Measurements from ENCODE around the gene SPOCK1.

SPOCK1 gene

DNA sequence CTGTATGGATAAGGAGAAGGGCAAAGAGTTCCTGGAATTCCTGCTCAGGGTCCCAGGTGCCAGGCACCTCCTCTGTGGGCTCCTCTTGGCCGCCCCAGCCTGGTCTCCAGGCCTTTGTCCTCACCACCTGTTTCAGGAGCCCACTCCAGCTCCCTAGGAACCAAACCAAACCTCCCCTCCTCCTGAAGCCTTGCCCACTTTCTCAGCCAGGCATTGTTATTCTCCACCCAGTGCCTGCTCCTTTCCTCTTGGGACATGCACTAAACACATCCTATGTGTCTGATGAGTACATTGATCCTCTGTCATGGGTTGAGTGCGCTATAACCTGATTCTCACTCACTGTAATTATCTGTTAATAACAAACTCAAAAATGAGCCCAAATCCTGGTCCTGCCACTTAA lies 189.8 kb downstream of the SPOCK1 start:
- Mint-ChIP-seq H3K27me3 (no peaks in the 10 kb centered on the region), H3K27ac (no peak overlapping the region), H3K4me3 (no peak overlapping the region), H3K9me3 (no peaks in the 10 kb centered on the region), H3K36me3 (no peaks in the 10 kb centered on the region), H3K4me1 (no peaks in the 10 kb centered on the region)
- no peak for ATAC-seq

DNA sequence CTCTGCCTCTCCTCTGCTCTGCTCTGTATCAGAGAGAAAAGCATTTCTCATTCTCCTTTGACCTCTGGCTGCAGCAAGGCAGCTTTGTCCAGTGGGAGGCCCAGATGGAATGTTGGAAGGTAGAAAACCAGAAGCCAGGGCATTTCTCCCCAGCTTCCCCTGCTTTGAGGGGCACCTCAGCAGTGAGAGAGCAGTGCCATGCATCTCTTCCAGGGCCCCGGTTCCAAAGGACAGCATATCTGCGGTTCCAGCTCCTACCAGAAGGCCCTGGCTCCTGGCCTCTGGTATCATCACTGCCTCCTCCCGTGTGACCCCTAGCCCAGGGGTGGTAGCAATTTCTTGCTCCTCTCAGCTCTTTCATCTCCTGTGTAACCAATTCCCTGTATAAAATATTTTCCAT lies 190.8 kb downstream of the SPOCK1 start:
- no peak overlapping the region for H3K27ac Mint-ChIP-seq
- no peaks in the 10 kb centered on the region for H3K36me3 Mint-ChIP-seq
- H3K4me3 Mint-ChIP-seq = no peak overlapping the region
- no peaks in the 10 kb centered on the region for H3K27me3 Mint-ChIP-seq
- H3K9me3 Mint-ChIP-seq = no peaks in the 10 kb centered on the region
- no peak for ATAC-seq
- H3K4me1 Mint-ChIP-seq = no peaks in the 10 kb centered on the region

DNA sequence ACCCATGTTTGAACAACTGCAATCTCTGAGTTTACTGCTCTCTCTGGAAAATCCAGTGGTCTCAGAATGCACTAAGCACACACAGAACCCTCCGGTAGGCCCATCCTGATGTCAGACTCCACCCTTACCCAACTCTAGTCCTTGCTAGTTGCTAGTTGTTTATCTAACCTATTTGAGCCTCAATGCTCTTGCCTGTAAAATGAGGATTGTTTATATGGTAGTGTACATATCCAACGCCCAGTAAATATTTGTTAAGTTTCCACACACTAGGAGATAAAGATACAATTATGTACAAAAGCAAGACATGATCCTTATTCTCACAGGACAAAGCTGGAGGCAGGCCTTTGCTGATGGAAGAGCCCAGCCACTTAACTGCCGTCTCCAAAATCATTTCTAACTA lies 192.2 kb downstream of the SPOCK1 start:
- no peak overlapping the region for H3K4me3 Mint-ChIP-seq
- no peaks in the 10 kb centered on the region for H3K36me3 Mint-ChIP-seq
- H3K4me1 Mint-ChIP-seq = no peaks in the 10 kb centered on the region
- H3K27ac Mint-ChIP-seq = no peak overlapping the region
- no peaks in the 10 kb centered on the region for H3K27me3 Mint-ChIP-seq
- no peaks in the 10 kb centered on the region for H3K9me3 Mint-ChIP-seq
- ATAC-seq = no peak

DNA sequence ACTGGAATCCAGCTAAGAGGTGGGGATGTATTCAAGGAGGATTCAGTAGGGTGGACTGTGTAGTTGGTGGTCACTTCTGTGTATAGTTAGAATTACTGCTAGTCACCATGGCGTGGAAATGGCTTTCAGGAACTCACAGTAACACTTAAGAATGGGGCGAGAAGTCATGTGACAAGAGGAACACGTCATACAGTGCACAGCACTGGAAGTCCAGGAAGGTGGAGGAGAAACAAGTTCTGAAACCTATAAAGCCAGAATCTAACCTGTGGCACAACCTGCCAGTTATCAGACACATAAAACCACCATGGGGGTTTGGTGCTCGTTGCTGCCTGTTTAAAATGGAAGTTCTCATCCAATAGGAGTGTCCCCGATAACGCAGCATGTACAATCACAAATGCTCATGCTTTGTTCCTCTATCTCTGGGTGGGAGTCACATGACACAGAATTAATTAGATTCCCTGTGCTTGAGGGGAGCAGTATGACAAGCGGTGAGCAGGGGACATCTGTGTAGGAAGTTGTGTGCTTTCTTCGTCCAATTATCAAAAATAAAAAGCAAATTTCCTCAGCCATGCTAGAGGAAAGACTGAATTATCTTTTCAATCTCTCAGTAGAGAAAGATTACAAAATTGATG lies 193.0 kb downstream of the SPOCK1 start:
- Mint-ChIP-seq H3K27ac (no peak overlapping the region), H3K9me3 (no peaks in the 10 kb centered on the region), H3K27me3 (no peaks in the 10 kb centered on the region), H3K36me3 (no peaks in the 10 kb centered on the region), H3K4me1 (no peaks in the 10 kb centered on the region), H3K4me3 (no peak overlapping the region)
- no peak for ATAC-seq

DNA sequence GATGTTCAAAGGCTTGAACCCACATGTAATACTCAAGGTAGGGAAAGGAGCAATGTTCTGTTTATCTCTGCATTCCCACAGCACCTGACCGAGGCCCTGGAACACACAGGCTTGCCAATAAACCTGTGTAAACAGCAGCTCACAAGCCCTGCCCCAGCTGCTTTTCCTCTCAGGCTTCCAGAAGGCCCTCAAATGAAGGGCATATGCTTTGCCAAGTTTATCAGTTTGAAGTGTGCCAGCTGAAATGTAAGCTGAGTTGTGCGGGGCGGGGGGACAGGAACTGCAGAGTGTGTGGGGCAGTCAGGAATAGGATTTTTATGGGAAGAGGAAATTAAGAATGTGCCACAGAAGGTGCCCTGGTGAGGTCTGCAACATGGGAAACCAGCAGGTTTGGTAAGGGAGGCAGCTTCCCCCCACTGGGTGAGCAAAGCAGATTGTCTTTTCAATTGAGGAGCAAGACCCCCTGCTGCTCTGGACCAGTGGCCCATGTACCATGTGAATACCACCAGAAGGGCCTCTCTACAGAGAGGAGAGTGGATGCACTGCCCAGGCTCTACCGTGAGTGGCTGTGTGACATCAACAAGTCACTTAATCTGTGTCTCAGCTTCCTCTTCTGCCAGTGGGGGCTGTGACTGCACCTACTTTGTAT lies 194.8 kb downstream of the SPOCK1 start:
- Mint-ChIP-seq H3K27ac (no peak overlapping the region), H3K9me3 (no peaks in the 10 kb centered on the region), H3K4me1 (no peaks in the 10 kb centered on the region), H3K4me3 (no peak overlapping the region), H3K27me3 (peaks cover 8% of the 10 kb centered on the region), H3K36me3 (no peaks in the 10 kb centered on the region)
- ATAC-seq = no peak

DNA sequence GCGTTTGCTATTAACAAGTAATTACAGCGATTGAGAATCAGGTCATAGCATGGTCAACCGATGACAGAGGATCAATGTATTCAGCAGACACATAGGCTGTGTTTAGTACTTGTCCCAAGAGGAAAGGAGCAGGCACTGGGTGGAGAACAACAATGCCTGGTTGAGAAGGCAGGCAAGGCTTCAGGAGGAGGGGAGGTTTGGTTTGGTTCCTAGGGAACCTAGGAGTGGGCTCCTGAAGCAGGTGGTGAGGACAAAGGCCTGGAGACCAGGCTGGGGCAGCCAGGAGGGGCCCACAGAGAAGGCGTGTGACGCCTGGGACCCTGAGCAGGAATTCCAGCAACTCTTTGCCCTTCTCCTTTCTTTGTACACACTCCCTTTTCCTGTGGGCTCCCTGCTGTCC lies 195.6 kb downstream of the SPOCK1 start:
- no peak overlapping the region for H3K27ac Mint-ChIP-seq
- H3K27me3 Mint-ChIP-seq = peaks cover 8% of the 10 kb centered on the region
- no peaks in the 10 kb centered on the region for H3K4me1 Mint-ChIP-seq
- H3K4me3 Mint-ChIP-seq = no peak overlapping the region
- ATAC-seq = no peak
- no peaks in the 10 kb centered on the region for H3K9me3 Mint-ChIP-seq
- no peaks in the 10 kb centered on the region for H3K36me3 Mint-ChIP-seq

DNA sequence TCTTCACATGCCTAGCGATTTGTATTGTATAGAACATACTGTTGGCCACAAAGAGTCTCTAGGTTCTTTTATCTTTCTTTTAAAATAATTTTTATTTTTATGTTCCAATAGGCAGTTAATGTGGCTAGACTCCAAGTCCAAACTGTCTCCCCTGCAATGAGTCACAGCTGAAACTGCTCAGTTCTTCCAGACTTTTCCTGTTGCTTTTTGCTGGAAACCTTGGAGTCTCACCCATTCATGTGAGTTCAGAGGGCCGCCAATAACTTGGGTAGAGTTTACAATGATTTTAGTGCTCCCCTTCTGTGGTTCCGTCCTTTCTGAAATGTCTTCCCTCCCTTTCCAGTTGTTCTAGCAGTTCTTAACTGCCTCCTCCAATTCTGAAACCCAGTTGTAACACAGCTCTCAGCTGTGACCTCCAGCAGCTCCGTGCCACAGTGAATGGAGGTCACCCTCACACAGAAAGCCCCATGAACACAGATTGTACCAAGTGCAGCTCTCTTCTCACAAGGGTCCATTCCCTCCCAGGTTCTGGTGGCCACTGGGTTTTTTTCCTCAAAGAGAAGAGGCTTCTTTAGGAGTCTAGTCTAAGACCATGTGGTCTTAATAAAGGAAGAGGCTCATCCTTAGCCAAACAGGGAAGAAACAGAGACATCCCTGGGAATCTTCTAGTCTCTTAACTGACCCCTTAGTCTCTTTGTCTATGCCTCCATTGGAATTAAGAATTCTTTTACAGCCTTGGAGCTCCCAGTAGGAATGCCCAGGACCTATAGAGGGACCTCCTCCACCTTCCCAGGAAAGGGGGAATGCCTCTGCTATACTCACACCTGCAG lies 198.5 kb downstream of the SPOCK1 start:
- Mint-ChIP-seq H3K9me3 (no peaks in the 10 kb centered on the region), H3K27ac (no peak overlapping the region), H3K27me3 (peaks cover 8% of the 10 kb centered on the region), H3K4me3 (no peak overlapping the region), H3K36me3 (no peaks in the 10 kb centered on the region), H3K4me1 (no peaks in the 10 kb centered on the region)
- peak; percentile 31 for ATAC-seq

DNA sequence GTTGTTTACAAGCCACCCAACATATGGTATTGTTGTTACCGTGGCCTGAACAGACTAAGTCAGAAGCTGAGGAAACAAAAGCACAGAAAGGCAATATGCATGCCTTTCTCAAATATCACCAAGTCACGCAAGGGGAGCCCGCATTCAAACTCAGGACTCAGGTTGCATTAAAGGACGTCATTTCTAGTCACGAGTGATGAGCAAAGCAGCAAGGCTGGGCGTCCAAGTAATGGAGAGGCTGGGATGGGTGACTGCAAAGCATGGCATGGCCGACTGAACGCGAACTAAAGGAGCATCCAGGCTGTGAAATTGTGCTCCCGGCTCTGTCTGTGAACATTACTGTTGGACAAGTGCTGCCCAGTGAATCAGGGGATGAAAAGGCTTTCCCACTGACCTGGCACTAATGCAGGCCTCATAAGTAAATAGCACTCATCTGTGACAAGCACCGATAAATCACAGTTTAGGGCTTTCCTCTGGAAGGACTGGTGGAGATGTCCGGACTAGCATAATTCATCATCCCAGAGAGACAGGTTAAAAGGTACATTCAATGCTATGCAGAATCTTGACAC lies 202.8 kb downstream of the SPOCK1 start:
- Mint-ChIP-seq H3K36me3 (no peaks in the 10 kb centered on the region), H3K4me3 (no peak overlapping the region), H3K27ac (no peak overlapping the region), H3K4me1 (no peaks in the 10 kb centered on the region), H3K27me3 (peaks cover 8% of the 10 kb centered on the region), H3K9me3 (peaks cover 6% of the 10 kb centered on the region)
- ATAC-seq = no peak

DNA sequence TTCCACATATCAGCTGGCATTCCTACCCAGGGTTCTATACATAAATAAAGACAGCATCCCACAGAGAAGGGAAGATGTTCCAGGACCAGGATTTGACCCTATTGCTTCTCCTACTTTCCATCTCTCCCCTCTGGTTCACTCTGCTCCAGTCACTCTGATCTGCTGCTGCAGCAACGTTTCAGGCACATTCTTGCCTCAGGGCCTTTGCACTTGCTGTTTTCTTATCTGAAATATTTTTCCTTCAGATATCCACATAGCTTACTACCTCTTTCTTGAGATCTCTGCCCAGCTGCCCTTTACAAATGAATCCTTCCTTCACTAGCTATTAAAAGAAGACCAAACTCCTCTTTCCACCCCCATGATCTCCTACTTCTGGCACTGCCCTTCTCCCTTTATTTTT lies 204.5 kb downstream of the SPOCK1 start:
- no peaks in the 10 kb centered on the region for H3K4me1 Mint-ChIP-seq
- no peak overlapping the region for H3K4me3 Mint-ChIP-seq
- H3K36me3 Mint-ChIP-seq = no peaks in the 10 kb centered on the region
- ATAC-seq = no peak
- peaks cover 6% of the 10 kb centered on the region for H3K9me3 Mint-ChIP-seq
- H3K27ac Mint-ChIP-seq = no peak overlapping the region
- H3K27me3 Mint-ChIP-seq = no peaks in the 10 kb centered on the region

DNA sequence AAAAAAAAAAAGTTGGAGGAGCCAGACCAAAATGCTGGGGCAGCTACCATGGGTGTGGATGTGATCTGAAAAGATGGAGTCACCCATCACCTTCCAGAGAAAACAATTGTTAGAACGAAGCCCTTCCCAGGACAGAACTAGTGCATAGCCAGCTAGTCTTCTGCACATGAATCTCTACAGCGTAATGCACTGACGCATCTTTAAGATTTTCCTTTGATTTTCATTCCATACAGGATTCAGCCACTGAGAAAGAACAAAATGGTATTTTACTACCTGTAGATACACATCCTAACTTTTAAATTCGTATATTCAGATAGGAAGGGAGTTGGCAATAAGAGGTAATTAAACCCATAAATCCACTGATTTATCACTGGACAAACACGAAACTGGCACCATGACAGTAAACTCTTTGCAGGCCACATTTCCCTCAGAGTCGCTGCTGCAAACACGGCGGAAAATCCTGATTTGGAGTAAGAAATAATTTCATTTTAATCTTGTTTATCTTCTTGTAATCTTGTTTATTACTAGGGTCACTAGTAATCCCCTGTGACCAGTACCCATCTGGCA lies 206.6 kb downstream of the SPOCK1 start:
- no peak overlapping the region for H3K27ac Mint-ChIP-seq
- peaks cover 6% of the 10 kb centered on the region for H3K9me3 Mint-ChIP-seq
- H3K4me3 Mint-ChIP-seq = no peak overlapping the region
- no peaks in the 10 kb centered on the region for H3K4me1 Mint-ChIP-seq
- H3K36me3 Mint-ChIP-seq = no peaks in the 10 kb centered on the region
- H3K27me3 Mint-ChIP-seq = no peaks in the 10 kb centered on the region
- no peak for ATAC-seq

DNA sequence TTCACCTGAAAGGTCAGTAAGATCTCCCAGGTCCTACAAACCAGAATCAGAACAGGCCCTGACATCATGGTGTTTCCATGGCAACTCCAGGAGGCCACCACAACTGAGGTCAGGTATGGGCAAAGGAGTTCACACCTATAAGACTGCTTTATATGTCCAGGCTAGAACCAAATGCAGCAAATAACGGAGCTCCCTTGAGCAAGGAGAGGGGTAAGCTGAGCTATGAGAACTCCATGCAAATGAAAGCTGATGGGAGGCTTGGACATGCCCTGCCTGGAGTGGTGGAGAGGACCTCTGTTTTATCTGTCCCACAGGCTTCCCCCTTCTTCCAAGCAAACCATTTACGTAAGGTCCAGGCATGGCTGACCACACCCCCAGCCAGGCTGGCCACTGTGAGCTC lies 207.7 kb downstream of the SPOCK1 start:
- Mint-ChIP-seq H3K9me3 (peaks cover 6% of the 10 kb centered on the region), H3K27me3 (no peaks in the 10 kb centered on the region), H3K4me1 (no peaks in the 10 kb centered on the region), H3K4me3 (no peak overlapping the region), H3K27ac (no peak overlapping the region), H3K36me3 (no peaks in the 10 kb centered on the region)
- ATAC-seq = no peak

DNA sequence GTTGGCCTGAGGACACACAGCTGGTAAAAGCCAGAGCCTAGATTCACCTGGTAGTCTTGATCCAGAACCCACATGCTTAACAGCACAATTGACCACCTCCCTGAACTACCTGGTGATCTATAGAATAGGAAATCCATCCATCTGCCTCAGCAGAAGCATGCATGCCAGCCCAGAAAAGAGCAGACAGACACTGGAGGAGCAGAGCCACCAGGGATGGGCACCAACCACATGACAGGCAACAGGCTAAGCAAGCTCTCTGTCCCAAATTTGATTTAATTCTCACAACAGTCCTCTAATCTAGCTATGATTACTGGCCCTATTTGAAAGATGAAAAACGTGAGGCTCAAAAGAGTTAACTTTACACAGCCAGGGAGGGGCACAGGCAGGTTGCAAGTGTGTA lies 208.1 kb downstream of the SPOCK1 start:
- Mint-ChIP-seq H3K4me1 (no peaks in the 10 kb centered on the region), H3K27ac (no peak overlapping the region)
- no peak for ATAC-seq

DNA sequence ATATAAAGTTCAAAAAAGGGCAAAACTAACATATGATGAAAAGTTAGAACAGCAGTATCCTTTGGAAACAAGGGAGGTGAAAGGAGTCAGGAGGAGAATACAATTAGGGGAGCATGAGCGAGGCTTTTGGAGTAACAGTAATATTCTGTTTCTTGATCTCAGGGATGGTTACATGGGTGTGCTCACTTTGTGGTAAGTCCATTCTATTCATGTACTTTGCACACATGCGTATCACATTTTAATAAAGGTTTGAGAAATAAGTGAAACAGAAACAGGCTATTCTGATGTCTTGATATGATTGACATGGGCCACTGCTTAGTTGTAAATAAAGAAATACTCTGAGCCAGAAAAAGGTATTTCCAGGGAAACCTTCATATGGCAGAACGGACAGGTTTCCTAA lies 208.8 kb downstream of the SPOCK1 start:
- Mint-ChIP-seq H3K27ac (no peak overlapping the region), H3K27me3 (no peaks in the 10 kb centered on the region), H3K9me3 (peaks cover 6% of the 10 kb centered on the region), H3K4me3 (no peak overlapping the region), H3K36me3 (no peaks in the 10 kb centered on the region), H3K4me1 (no peaks in the 10 kb centered on the region)
- no peak for ATAC-seq

More for the DNA sequence above, 208.1 kb downstream of the SPOCK1 start:
- no peak overlapping the region for H3K4me3 Mint-ChIP-seq
- H3K27me3 Mint-ChIP-seq = no peaks in the 10 kb centered on the region
- H3K36me3 Mint-ChIP-seq = no peaks in the 10 kb centered on the region
- peaks cover 6% of the 10 kb centered on the region for H3K9me3 Mint-ChIP-seq

DNA sequence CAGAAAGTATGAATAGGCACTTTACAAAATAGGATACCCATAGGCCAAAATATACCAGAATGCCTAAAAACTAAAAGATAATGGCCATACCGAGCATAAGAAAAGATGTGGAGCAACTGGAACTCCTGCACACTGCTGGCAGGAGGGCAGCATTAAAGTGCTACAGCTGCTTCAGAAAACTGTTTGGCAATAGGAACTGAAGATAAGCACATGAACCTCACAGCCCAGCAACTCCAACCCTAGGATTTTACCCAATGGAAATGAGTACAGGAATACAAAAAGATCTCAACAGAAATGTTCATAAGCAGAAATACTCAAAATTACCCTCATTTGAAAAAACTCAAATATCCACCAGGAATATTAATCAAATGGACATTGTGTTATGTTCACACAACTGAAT lies 209.3 kb downstream of the SPOCK1 start:
- Mint-ChIP-seq H3K27ac (no peak overlapping the region), H3K36me3 (no peaks in the 10 kb centered on the region), H3K4me1 (no peaks in the 10 kb centered on the region), H3K4me3 (no peak overlapping the region), H3K9me3 (peaks cover 2% of the 10 kb centered on the region), H3K27me3 (no peaks in the 10 kb centered on the region)
- no peak for ATAC-seq

DNA sequence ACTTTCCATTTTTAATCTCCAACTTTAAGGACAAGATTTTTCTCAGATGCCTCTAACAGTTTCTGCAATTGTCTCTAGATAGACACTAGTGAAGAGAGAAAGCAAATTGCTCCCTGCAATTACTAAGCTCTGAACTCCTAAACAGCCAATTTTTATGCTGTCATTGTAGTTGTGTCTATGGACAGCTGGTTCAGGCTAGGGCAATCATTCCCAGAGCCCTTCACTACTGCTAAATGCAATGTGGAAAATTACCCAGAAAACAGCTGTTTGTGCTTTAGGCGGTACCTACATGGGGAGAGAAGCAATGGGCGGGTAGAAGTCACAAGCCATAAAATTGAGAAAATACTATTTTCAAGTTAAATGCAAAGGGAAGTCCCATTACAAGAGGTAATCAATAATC lies 211.6 kb downstream of the SPOCK1 start:
- Mint-ChIP-seq H3K27me3 (no peaks in the 10 kb centered on the region), H3K4me1 (no peaks in the 10 kb centered on the region), H3K4me3 (no peak overlapping the region), H3K36me3 (no peaks in the 10 kb centered on the region), H3K9me3 (no peaks in the 10 kb centered on the region), H3K27ac (no peak overlapping the region)
- no peak for ATAC-seq
